Measurements from ENCODE around the gene EIF5A2. TPM values are rescaled to one million over a fixed set of nuclear protein-coding genes. Genes with fewer than 3 reads are reported as not detected.
A peak's percentile ranks its signal among the peaks of the same experiment; 100 is the strongest.

Gene EIF5A2
- 1 to 10 TPM in 3 of 4 donors, under 1 TPM in 1; 0.57 to 5.0 (median 1.8) TPM for total RNA-seq

DNA sequence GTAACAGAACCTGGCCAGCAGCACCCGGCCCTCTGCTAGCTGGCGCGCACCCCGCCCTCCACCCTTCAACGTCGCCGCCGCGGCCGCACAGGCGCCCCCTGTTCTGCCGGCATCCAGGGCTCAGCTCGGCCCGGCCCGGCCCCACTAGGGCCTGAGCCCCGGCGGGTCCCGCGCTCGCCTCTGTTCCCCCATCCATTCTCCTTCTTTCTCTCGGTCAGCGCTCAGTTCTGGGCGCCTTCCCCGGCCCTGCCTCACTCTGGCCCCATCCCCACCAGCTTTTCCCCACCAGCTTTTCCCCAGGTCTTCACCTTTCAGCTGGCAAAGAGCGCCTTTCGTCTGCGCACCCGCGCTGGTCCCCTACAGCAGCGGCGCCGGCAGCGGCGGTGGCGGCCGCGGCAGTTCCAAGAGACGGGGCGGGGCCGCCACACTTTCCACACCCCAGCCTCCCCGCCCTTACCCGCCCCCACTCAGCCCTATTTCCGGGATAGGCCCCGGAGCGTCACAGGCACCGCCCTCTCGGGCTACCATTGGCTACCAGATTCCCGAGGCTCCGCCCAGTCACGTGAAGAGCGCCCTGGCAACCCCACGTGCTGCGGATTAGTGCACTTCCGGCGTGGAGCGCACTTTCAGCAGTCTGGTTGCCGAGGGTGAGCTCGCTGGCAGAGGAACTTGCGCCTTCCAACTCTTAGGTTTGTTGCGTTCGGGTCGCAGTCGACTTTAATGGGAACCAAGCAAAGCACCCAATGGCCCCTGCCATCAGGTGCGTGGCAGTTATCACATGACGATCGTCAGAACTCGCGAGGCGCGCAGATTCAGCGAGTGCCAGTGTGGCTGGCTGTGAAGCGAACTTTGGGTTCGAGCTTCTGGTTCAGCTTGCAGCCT lies at the start of gene EIF5A2:
EIF5A2 (minus strand) TSS at position 403 of the 882 bp plus-strand sequence. CDS start 831 bp downstream, outside the sequence.
- TF ChIP-seq CTCF (IDR thresholded peaks at IDR 0.05) (no peak), POLR2A (IDR thresholded peaks at IDR 0.05) (no peak)
- Histone ChIP-seq H3K27ac (peak within 1 kb of the TSS; percentile 41 to 62 (median 58)), H3K36me3 (no peaks in the 10 kb centered on the region), H3K27me3 (no peaks in the 10 kb centered on the region), H3K4me3 (peak within 1 kb of the TSS; percentile 52 to 73 (median 69)), H3K9me3 (peaks cover 0 to 10% (median 3%) of the 10 kb centered on the region in 4 donors), H3K4me1 (peaks cover 0 to 11% (median 4%) of the 10 kb centered on the region in 4 donors)
- DNase-seq = peak; percentile 88 to 96 (median 95)

DNA sequence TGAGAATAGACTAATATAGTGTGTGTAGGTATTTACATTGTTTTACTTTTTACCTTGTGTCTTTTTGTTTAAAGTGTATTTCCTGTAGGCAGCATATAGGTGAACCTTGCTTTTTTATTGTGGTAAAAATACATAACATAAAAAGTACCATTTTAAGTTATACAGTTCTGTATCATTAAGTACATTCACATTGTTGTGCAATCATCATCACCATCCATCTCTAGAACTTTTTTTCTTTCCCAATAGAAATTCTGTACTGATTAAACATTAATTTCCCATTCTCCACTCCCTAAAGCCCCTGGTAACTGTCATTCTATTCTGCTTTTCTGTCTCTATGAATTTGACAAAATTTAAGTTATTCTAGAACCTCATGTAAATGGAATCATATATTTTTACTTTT lies 48.2 kb upstream of the EIF5A2 start:
- no peak overlapping the region for H3K27ac ChIP-seq
- no peaks in the 10 kb centered on the region for H3K4me1 ChIP-seq
- TF ChIP-seq POLR2A (IDR thresholded peaks at IDR 0.05) = no peak
- H3K27me3 ChIP-seq = no peaks in the 10 kb centered on the region
- H3K36me3 ChIP-seq = no peaks in the 10 kb centered on the region
- no peaks in the 10 kb centered on the region for H3K9me3 ChIP-seq
- DNase-seq = no peak
- no peak overlapping the region for H3K4me3 ChIP-seq

GRCh38 chr3:170953736-170954135 lies 45.3 kb upstream of the EIF5A2 start:
- H3K36me3 ChIP-seq = no peaks in the 10 kb centered on the region
- no peaks in the 10 kb centered on the region for H3K27me3 ChIP-seq
- H3K4me1 ChIP-seq = no peaks in the 10 kb centered on the region
- H3K27ac ChIP-seq = no peak overlapping the region
- no peak for DNase-seq
- no peak overlapping the region for H3K4me3 ChIP-seq
- no peaks in the 10 kb centered on the region for H3K9me3 ChIP-seq
- no peak for TF ChIP-seq CTCF (IDR thresholded peaks at IDR 0.05)
- TF ChIP-seq POLR2A (IDR thresholded peaks at IDR 0.05) = no peak

DNA sequence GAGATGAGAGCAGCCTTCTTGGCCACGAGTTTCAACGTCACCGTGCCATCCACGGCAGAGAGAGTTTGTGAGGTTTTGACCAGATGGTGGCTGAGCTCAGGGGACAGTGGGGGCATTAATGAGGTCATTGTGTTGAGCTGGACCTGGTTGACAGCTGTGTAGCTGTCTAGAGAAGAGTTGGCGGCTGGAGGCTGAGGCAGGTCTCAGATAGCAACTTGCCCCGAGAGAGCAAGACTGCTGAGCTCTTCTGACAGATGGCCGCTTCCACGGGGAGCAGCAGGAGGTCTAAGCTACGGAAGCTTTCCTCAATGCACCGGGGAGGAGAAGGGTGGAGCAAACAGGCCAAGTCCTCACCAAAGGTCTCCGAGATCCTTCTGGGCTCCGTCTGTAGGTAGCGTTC lies 44.8 kb upstream of the EIF5A2 start:
- DNase-seq = no peak
- Histone ChIP-seq H3K27me3 (no peaks in the 10 kb centered on the region), H3K4me3 (no peak overlapping the region), H3K9me3 (no peaks in the 10 kb centered on the region), H3K4me1 (no peaks in the 10 kb centered on the region), H3K27ac (no peak overlapping the region), H3K36me3 (no peaks in the 10 kb centered on the region)
- TF ChIP-seq CTCF (IDR thresholded peaks at IDR 0.05) = no peak
- no peak for TF ChIP-seq POLR2A (IDR thresholded peaks at IDR 0.05)

DNA sequence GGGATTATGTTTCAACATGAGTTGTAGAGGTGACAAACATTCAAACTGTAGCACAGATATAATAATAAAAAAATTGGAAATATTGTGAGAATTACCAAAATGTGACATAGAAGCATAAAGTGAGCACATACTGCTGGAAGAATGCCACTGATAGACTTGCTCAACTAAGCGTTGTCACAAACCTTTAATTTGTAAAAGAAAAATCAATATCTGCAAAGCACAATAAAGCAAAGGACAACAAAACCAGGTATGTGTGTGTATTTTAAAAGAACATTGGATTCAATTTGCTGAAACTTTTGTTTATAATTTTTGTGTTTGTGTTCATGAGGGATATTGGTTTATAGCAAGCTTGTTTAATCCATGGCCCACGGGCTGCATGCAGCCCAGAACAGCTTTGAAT lies 40.8 kb upstream of the EIF5A2 start:
- TF ChIP-seq CTCF (IDR thresholded peaks at IDR 0.05) (no peak), POLR2A (IDR thresholded peaks at IDR 0.05) (no peak)

GRCh38 chr3:170947018-170947769 lies 38.8 kb upstream of the EIF5A2 start:
- no peak overlapping the region for H3K4me3 ChIP-seq
- no peaks in the 10 kb centered on the region for H3K9me3 ChIP-seq
- H3K27me3 ChIP-seq = no peaks in the 10 kb centered on the region
- H3K36me3 ChIP-seq = no peaks in the 10 kb centered on the region
- peak in 1 of 3 donors; percentile 25 for DNase-seq
- TF ChIP-seq POLR2A (IDR thresholded peaks at IDR 0.05) = no peak
- TF ChIP-seq CTCF (IDR thresholded peaks at IDR 0.05) = no peak
- H3K4me1 ChIP-seq = no peaks in the 10 kb centered on the region
- no peak overlapping the region for H3K27ac ChIP-seq

More for the DNA sequence above, 40.8 kb upstream of the EIF5A2 start:
- H3K27me3 ChIP-seq = no peaks in the 10 kb centered on the region
- no peak overlapping the region for H3K27ac ChIP-seq
- no peak for DNase-seq
- no peaks in the 10 kb centered on the region for H3K36me3 ChIP-seq
- H3K9me3 ChIP-seq = no peaks in the 10 kb centered on the region
- no peak overlapping the region for H3K4me3 ChIP-seq
- no peaks in the 10 kb centered on the region for H3K4me1 ChIP-seq
